Measurements from ENCODE around the gene MAN2A2. TPM values are rescaled to one million over a fixed set of nuclear protein-coding genes. Genes with fewer than 3 reads are reported as not detected.

The MAN2A2 gene
- polyA plus RNA-seq, 1 donor = 44.0 TPM

- no peak overlapping the region for H3K27ac ChIP-seq (ENCODE audit: low read length)
- H3K36me3 ChIP-seq (ENCODE audit: control insufficient read depth, insufficient read depth, low read length) = peaks cover 72% of the 10 kb centered on the region
- no peaks in the 10 kb centered on the region for H3K27me3 ChIP-seq (ENCODE audit: control insufficient read depth, insufficient read depth, low read length)
- no peak overlapping the region for H3K4me3 ChIP-seq (ENCODE audit: low read length)
- no peak for DNase-seq
- H3K9me3 ChIP-seq (ENCODE audit: control insufficient read depth, low read depth, low read length) = no peaks in the 10 kb centered on the region
- H3K4me1 ChIP-seq (ENCODE audit: control insufficient read depth, insufficient read depth, low read length) = peaks cover 20% of the 10 kb centered on the region
- no CpG with 5 or more reads among the region's 14 CpGs for WGBS (ENCODE audit: insufficient coverage, low lambda C conversion rate)
Measured at GRCh38 chr15:90877315-90877714, 25.8 kb upstream of the MAN2A2 start.

- 60% methylated on average over 1 of the region's 14 CpGs for WGBS (ENCODE audit: insufficient coverage, low lambda C conversion rate)
- peaks cover 78% of the 10 kb centered on the region for H3K36me3 ChIP-seq (ENCODE audit: control insufficient read depth, insufficient read depth, low read length)
Measured at GRCh38 chr15:90877996-90878395, 25.1 kb upstream of the MAN2A2 start.

GRCh38 chr15:90878660-90879059 is 24.4 kb upstream of the MAN2A2 start:
- WGBS (ENCODE audit: insufficient coverage, low lambda C conversion rate) = no CpG with 5 or more reads among the region's 15 CpGs
- peaks cover 78% of the 10 kb centered on the region for H3K36me3 ChIP-seq (ENCODE audit: control insufficient read depth, insufficient read depth, low read length)

More at GRCh38 chr15:90877996-90878395, 25.1 kb upstream of the MAN2A2 start:
- no peak overlapping the region for H3K4me3 ChIP-seq (ENCODE audit: low read length)
- H3K27ac ChIP-seq (ENCODE audit: low read length) = no peak overlapping the region
- H3K9me3 ChIP-seq (ENCODE audit: control insufficient read depth, low read depth, low read length) = no peaks in the 10 kb centered on the region
- H3K27me3 ChIP-seq (ENCODE audit: control insufficient read depth, insufficient read depth, low read length) = no peaks in the 10 kb centered on the region
- DNase-seq = no peak
- H3K4me1 ChIP-seq (ENCODE audit: control insufficient read depth, insufficient read depth, low read length) = peaks cover 19% of the 10 kb centered on the region

GRCh38 chr15:90879730-90880366 is 23.3 kb upstream of the MAN2A2 start:
- Histone ChIP-seq H3K9me3 (ENCODE audit: control insufficient read depth, low read depth, low read length) (no peaks in the 10 kb centered on the region), H3K4me3 (ENCODE audit: low read length) (no peak overlapping the region), H3K27me3 (ENCODE audit: control insufficient read depth, insufficient read depth, low read length) (no peaks in the 10 kb centered on the region), H3K36me3 (ENCODE audit: control insufficient read depth, insufficient read depth, low read length) (peaks cover 78% of the 10 kb centered on the region), H3K4me1 (ENCODE audit: control insufficient read depth, insufficient read depth, low read length) (peaks cover 21% of the 10 kb centered on the region), H3K27ac (ENCODE audit: low read length) (no peak overlapping the region)
- no peak for DNase-seq
- WGBS (ENCODE audit: insufficient coverage, low lambda C conversion rate) = no CpG with 5 or more reads among the region's 35 CpGs

More at GRCh38 chr15:90878660-90879059, 24.4 kb upstream of the MAN2A2 start:
- H3K9me3 ChIP-seq (ENCODE audit: control insufficient read depth, low read depth, low read length) = no peaks in the 10 kb centered on the region
- no peak for DNase-seq
- no peak overlapping the region for H3K27ac ChIP-seq (ENCODE audit: low read length)
- peaks cover 19% of the 10 kb centered on the region for H3K4me1 ChIP-seq (ENCODE audit: control insufficient read depth, insufficient read depth, low read length)
- no peak overlapping the region for H3K4me3 ChIP-seq (ENCODE audit: low read length)
- H3K27me3 ChIP-seq (ENCODE audit: control insufficient read depth, insufficient read depth, low read length) = no peaks in the 10 kb centered on the region

GRCh38 chr15:90880381-90881145 is 22.5 kb upstream of the MAN2A2 start:
- Histone ChIP-seq H3K4me1 (ENCODE audit: control insufficient read depth, insufficient read depth, low read length) (peaks cover 21% of the 10 kb centered on the region), H3K27me3 (ENCODE audit: control insufficient read depth, insufficient read depth, low read length) (no peaks in the 10 kb centered on the region), H3K27ac (ENCODE audit: low read length) (no peak overlapping the region), H3K36me3 (ENCODE audit: control insufficient read depth, insufficient read depth, low read length) (peaks cover 74% of the 10 kb centered on the region), H3K9me3 (ENCODE audit: control insufficient read depth, low read depth, low read length) (no peaks in the 10 kb centered on the region), H3K4me3 (ENCODE audit: low read length) (no peak overlapping the region)
- no CpG with 5 or more reads among the region's 16 CpGs for WGBS (ENCODE audit: insufficient coverage, low lambda C conversion rate)
- DNase-seq = no peak

GRCh38 chr15:90881181-90881977 is 21.7 kb upstream of the MAN2A2 start:
- H3K27me3 ChIP-seq (ENCODE audit: control insufficient read depth, insufficient read depth, low read length) = no peaks in the 10 kb centered on the region
- no peaks in the 10 kb centered on the region for H3K9me3 ChIP-seq (ENCODE audit: control insufficient read depth, low read depth, low read length)
- DNase-seq = no peak
- no peak overlapping the region for H3K27ac ChIP-seq (ENCODE audit: low read length)
- WGBS (ENCODE audit: insufficient coverage, low lambda C conversion rate) = no CpG with 5 or more reads among the region's 35 CpGs
- peaks cover 25% of the 10 kb centered on the region for H3K4me1 ChIP-seq (ENCODE audit: control insufficient read depth, insufficient read depth, low read length)
- no peak overlapping the region for H3K4me3 ChIP-seq (ENCODE audit: low read length)
- peaks cover 66% of the 10 kb centered on the region for H3K36me3 ChIP-seq (ENCODE audit: control insufficient read depth, insufficient read depth, low read length)

GRCh38 chr15:90881978-90882721 is 21.0 kb upstream of the MAN2A2 start:
- peaks cover 62% of the 10 kb centered on the region for H3K36me3 ChIP-seq (ENCODE audit: control insufficient read depth, insufficient read depth, low read length)
- no peak for DNase-seq
- no peaks in the 10 kb centered on the region for H3K9me3 ChIP-seq (ENCODE audit: control insufficient read depth, low read depth, low read length)
- peaks cover 25% of the 10 kb centered on the region for H3K4me1 ChIP-seq (ENCODE audit: control insufficient read depth, insufficient read depth, low read length)
- no peaks in the 10 kb centered on the region for H3K27me3 ChIP-seq (ENCODE audit: control insufficient read depth, insufficient read depth, low read length)
- WGBS (ENCODE audit: insufficient coverage, low lambda C conversion rate) = no CpG with 5 or more reads among the region's 19 CpGs
- no peak overlapping the region for H3K4me3 ChIP-seq (ENCODE audit: low read length)
- no peak overlapping the region for H3K27ac ChIP-seq (ENCODE audit: low read length)

GRCh38 chr15:90882781-90883525 is 20.1 kb upstream of the MAN2A2 start:
- Histone ChIP-seq H3K9me3 (ENCODE audit: control insufficient read depth, low read depth, low read length) (no peaks in the 10 kb centered on the region), H3K4me3 (ENCODE audit: low read length) (no peak overlapping the region), H3K36me3 (ENCODE audit: control insufficient read depth, insufficient read depth, low read length) (peaks cover 57% of the 10 kb centered on the region), H3K27me3 (ENCODE audit: control insufficient read depth, insufficient read depth, low read length) (no peaks in the 10 kb centered on the region), H3K4me1 (ENCODE audit: control insufficient read depth, insufficient read depth, low read length) (peaks cover 25% of the 10 kb centered on the region), H3K27ac (ENCODE audit: low read length) (peak overlapping the region; percentile 80)
- WGBS (ENCODE audit: insufficient coverage, low lambda C conversion rate) = no CpG with 5 or more reads among the region's 13 CpGs
- no peak for DNase-seq

GRCh38 chr15:90883526-90883975 is 19.6 kb upstream of the MAN2A2 start:
- Histone ChIP-seq H3K27ac (ENCODE audit: low read length) (peak overlapping the region; percentile 80), H3K4me1 (ENCODE audit: control insufficient read depth, insufficient read depth, low read length) (peaks cover 25% of the 10 kb centered on the region), H3K9me3 (ENCODE audit: control insufficient read depth, low read depth, low read length) (no peaks in the 10 kb centered on the region), H3K36me3 (ENCODE audit: control insufficient read depth, insufficient read depth, low read length) (peaks cover 51% of the 10 kb centered on the region), H3K4me3 (ENCODE audit: low read length) (peak overlapping the region; percentile 51), H3K27me3 (ENCODE audit: control insufficient read depth, insufficient read depth, low read length) (no peaks in the 10 kb centered on the region)
- WGBS (ENCODE audit: insufficient coverage, low lambda C conversion rate) = no CpG with 5 or more reads among the region's 7 CpGs
- DNase-seq = peak in 1 of 2 donors; percentile 71

Measured in large intestine (tissue), 3 donors.